HG03039 (cell line): Measurements from ENCODE around the gene ARPP21.

Source experiments
- ATAC-seq: cut with Tn5 transposase; IDR thresholded peaks from one replicate; pipeline ENCODE4 v1.9.1; 2021; ENCODE audit warnings: mild to moderate bottlenecking, moderate library complexity; ENCODE audit not compliant: unreplicated experiment

The ARPP21 gene

GRCh38 chr3:35641331-35641730 lies 2.0 kb downstream of the ARPP21 start:
- no peak for ATAC-seq

DNA sequence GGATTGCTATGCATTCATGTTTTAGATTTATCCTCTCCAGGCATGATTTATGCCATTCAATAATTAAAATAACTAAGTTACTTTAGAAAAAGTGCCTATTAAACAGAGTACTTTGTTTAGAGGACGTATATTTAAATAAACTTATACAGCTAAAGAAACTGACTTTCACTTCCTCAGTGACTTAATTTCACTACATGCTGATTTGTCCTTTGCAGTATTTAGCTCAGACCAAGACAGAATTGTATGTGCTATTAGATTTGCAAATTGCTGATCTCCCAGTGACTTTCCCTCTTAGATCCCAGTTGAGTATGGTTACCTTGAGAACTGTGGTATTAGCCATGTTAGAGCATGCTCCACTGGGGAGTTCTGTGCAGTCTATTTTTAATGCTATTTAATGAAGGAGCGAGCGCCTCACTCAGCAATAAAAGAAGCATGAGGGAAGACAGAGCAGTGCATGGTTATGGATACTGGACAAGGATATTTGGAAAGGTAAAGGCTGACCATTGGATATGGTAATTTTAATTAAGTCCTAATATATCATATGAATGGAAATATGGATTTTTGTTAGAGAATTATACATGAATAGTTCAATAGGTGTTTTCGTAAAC lies 2.7 kb downstream of the ARPP21 start:
- no peak for ATAC-seq

GRCh38 chr3:35643495-35643894 lies 4.2 kb downstream of the ARPP21 start:
- no peak for ATAC-seq

DNA sequence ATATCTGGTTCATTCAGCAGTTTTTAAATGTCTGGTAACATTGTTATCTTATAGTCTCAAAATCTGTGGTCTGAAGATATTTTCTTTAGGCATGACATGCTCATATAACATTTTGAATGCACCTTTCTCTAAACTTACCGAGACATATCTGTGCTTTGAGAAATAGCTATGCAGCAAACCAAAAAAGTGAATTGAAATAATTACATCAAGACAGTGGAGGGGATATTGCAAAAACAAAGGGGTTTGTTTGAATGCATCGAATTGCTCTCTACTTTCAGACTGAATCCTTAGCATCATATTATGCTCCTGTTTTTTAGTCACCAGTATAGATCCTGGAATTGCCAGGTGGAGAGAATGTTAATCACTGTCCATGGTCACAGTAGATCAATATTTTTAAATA lies 5.1 kb downstream of the ARPP21 start:
- ATAC-seq = no peak

GRCh38 chr3:35645189-35645588 lies 5.9 kb downstream of the ARPP21 start:
- ATAC-seq = no peak

- no peak for ATAC-seq
Observed at GRCh38 chr3:35646081-35646480, 6.8 kb downstream of the ARPP21 start.

GRCh38 chr3:35647461-35647860 lies 8.1 kb downstream of the ARPP21 start:
- no peak for ATAC-seq

- no peak for ATAC-seq
Observed at GRCh38 chr3:35648347-35648746, 9.0 kb downstream of the ARPP21 start.

- no peak for ATAC-seq
Observed at GRCh38 chr3:35649405-35649804, 10.1 kb downstream of the ARPP21 start.

DNA sequence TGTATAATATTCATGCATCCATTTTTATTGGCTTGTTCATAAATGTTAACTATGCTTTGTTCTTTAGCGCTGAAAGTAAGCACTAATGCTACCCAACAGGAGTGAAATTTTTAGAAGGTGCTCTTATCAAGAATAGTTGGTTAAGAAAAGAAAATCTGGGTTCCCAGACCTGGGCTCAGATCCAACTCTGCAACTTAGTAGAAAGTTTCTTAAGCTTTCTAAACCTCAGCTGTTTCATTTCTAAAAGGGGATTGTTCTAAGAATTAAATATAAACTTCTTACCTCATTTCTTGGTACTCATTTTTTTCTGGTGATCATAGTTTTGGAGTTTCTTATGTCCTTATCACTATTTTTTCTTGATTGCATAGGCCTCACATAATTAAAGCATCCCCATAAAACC lies 12.1 kb downstream of the ARPP21 start:
- ATAC-seq = no peak

DNA sequence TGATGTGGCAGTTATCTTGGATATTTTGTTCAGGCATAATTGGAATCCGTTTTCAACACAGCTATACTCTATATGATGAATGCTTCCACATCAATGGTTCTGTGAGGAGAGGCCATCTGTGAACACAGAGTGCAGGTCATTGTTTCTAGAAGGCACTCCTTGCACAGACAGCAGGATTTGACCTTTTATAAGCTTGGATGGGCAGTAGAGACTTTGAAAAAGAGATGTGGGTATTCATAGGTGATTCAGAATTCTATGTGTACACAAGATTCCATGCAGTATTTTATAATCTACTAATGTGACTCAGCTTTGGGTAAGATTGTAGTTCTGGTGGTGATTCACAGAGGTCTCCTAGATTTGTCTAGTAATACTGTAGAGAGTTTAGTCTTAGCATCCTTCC lies 12.5 kb downstream of the ARPP21 start:
- no peak for ATAC-seq

GRCh38 chr3:35653347-35653746 lies 14.0 kb downstream of the ARPP21 start:
- ATAC-seq = no peak

DNA sequence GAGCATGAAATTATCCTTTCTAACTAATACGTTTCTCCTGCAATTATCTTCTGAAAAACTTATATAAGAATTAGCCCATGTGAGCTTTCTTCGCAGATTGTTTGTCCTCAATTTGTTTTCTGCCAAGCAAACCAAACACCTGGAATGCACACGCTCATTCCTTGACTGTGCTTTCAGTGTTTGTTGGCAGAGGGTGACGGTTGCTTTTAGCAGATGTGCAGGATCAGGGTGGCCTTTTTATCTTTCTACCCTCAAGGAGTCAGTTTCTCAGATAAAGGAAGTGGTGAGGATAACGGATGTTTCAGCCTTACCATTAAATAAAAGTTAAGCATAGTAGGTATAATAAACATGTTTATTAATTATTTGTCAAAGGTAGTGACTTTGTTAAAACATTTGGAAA lies 15.2 kb downstream of the ARPP21 start:
- ATAC-seq = no peak

- ATAC-seq = no peak
Observed at GRCh38 chr3:35658686-35659085, 19.4 kb downstream of the ARPP21 start.

- no peak for ATAC-seq
Observed at GRCh38 chr3:35659768-35660167, 20.4 kb downstream of the ARPP21 start.

- ATAC-seq = no peak
Observed at GRCh38 chr3:35663471-35663870, 24.1 kb downstream of the ARPP21 start.

- no peak for ATAC-seq
Observed at GRCh38 chr3:35664460-35664919, 25.2 kb downstream of the ARPP21 start.

- no peak for ATAC-seq
Observed at GRCh38 chr3:35665390-35666055, 26.2 kb downstream of the ARPP21 start.

- ATAC-seq = no peak
Observed at GRCh38 chr3:35666888-35667287, 27.6 kb downstream of the ARPP21 start.

DNA sequence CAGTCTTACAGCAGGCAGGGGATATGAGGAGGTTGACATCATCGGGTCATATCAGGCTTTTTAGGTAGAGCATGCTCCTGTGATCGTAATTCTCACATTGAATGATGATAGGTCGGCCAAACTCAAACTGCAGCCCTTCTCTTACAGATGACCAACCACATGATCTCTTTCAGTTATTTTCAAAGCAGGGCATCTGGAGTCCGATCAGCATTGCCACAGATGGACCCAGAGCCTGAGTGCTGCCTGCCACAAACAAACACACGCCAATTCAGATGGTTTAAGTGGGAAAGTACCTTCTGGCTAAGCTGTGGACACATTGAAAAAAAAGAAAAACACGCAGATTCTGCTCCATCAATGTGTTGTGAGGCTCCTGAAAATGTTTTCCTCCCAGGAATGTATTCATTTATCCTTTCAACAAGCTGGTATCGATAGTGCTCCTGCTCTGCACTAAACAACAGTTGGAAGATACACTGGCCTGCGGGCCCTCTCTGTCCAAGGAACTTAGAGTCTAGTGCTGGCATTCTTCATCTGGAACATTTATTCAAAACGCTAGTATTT lies 31.2 kb downstream of the ARPP21 start:
- ATAC-seq = no peak

DNA sequence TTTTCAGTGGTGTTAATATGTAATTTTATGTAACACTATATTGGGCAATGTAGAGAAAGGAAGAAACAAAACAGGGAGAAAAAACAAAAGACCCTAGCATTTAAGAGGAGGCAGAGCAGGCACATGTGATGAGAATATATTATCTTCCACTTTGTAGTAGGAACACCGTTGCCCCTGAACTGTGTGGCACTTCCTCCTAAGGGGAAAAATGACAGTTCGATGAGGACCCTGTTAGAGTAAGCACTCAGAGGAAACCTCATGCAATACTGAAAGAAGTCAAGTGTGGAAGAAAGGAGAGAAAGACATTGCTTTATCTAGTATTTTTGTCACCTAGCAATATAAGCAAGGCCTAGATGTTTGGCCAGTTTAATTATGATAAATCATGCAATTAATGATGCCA lies 32.2 kb downstream of the ARPP21 start:
- no peak for ATAC-seq

DNA sequence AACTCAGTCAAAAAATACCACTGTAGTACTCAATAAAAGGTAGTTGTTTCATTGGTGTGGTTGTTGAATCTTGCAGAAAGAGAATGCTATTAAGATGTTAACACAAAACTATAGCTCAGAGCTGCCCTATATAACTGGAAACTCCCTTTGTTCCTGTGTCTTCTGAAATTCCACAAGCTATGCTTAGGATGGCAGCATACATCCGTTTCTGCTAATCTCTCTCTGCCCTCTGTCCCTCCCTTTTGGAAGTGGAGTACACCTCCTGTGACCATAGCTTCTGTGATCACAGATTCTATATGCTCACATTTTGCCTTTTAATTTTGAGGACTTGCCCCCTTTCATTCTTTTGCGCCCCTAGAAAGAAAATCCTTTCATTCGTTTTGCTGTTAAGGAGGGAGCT lies 33.7 kb downstream of the ARPP21 start:
- no peak for ATAC-seq
